DOHH2 (cell line): ENCODE results near the gene TINAGL1.

Source experiments
- CTCF ChIP-seq: fragments of 200-600 bp; sonication (generic); IDR thresholded peaks from one replicate; pipeline ENCODE4 v1.5.1; 2014; ENCODE audit warnings: antibody characterized with exemption, mild to moderate bottlenecking, low read depth, low read length; ENCODE audit not compliant: poor library complexity, severe bottlenecking
- EZH2phosphoT487 ChIP-seq: fragments of 200-600 bp; sonication (generic); IDR thresholded peaks from 2 replicates; pipeline ENCODE4 v1.6.1; 2017; ENCODE audit warnings: borderline replicate concordance, mild to moderate bottlenecking, antibody characterized with exemption, low read length, moderate library complexity, mixed read lengths

DNA sequence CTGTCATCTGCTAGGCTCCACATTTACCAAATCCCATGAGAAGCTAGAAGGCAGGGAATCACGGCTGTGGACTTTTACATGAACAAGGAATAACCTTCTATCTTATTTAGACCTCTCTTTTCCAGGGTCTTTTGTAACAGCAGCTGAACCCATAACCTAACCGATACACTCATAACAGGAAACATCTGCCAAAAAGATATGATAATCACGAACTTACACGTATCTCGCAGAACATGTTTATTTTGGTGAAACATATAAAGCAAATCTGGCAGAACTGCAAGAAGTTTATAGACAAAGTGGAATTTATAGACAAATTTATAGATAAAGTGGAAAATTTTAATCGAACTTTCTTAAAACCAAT lies 20.4 kb downstream of the TINAGL1 start:
- TF ChIP-seq EZH2phosphoT487 (no peak), CTCF (no peak)
